Thyroid gland (tissue), 4 donors: ENCODE measurements around the gene AQP7. TPM values are rescaled to one million over a fixed set of nuclear protein-coding genes. Genes with fewer than 3 reads are reported as not detected.

ENCODE experiments used
- DNase-seq, 2 donors: peaks; one replicate each; pipeline ENCODE4 v3.0.0-alpha.2; 2019
- H3K27ac ChIP-seq, 3 donors: fragments of 200-600 bp; sonication (generic); 1 replicate in 2 of 3; 2 replicates in 1 of 3; pipeline ENCODE4 v1.5.1; 2016 to 2019; ENCODE audit warnings: mild to moderate bottlenecking in 1 of 3, moderate library complexity in 1 of 3
- H3K27me3 ChIP-seq: fragments of 200-600 bp; sonication (generic); one replicate; pipeline ENCODE4 v1.5.1; 2019
- H3K36me3 ChIP-seq, 2 donors: fragments of 200-600 bp; sonication (generic); one replicate each; pipeline ENCODE4 v1.5.1; 2016 to 2019
- H3K4me1 ChIP-seq, 2 donors: fragments of 200-600 bp; sonication (generic); one replicate each; pipeline ENCODE4 v1.5.1; 2017 to 2019
- H3K4me3 ChIP-seq, 3 donors: fragments of 200-600 bp; sonication (generic); replicated peaks in 1 of 3; 1 replicate in 2 of 3; 2 replicates in 1 of 3; pipeline ENCODE4 v1.5.1; 2016; ENCODE audit warnings: mild to moderate bottlenecking in 1 of 3
- H3K9me3 ChIP-seq: fragments of 200-600 bp; sonication (generic); one replicate; pipeline ENCODE4 v1.5.1; 2017
- POLR2A ChIP-seq, 2 donors: fragments of 450-650 bp; IDR thresholded peaks; one replicate each; pipeline ENCODE4 v1.6.1; 2017; ENCODE audit warnings: antibody characterized with exemption in 2 of 2, mild to moderate bottlenecking in 2 of 2, moderate library complexity in 1 of 2
- WGBS, 2 donors: methylation state at CpG; one replicate each; pipeline ENCODE4 v1.1.5; 2017; 5-methylcytosine and 5-hydroxymethylcytosine counted together
- intact Hi-C: fragments of 100-400 bp; cut with DNase I; formaldehyde crosslinking; loops from one replicate; pipeline ENCODE4 v1.15.1; 2023
- total RNA-seq, 4 donors: library from RNA; depleted of rRNA; stranded (reverse); fragments of >200 nt; gene quantifications; one replicate each; pipeline ENCODE4 v1.2.3, GENCODE V29; 2016
- TF ChIP-seq, protein P1 (sequence below), 6 experiments: fragments of 200-600 bp in 3 of 6; fragments of 450-650 bp in 3 of 6; sonication (generic) in 3 of 6; IDR thresholded peaks; one replicate each; pipeline ENCODE4 v1.5.1; 2016 to 2019; ENCODE audit warnings: antibody characterized with exemption in 6 of 6, mild to moderate bottlenecking in 2 of 6, inconsistent platforms in 1 of 6, moderate library complexity in 1 of 6

AQP7 gene
- total RNA-seq, 4 donors from 2014 or later, result 1.9 to 4.7 (median 2.5) TPM

DNA sequence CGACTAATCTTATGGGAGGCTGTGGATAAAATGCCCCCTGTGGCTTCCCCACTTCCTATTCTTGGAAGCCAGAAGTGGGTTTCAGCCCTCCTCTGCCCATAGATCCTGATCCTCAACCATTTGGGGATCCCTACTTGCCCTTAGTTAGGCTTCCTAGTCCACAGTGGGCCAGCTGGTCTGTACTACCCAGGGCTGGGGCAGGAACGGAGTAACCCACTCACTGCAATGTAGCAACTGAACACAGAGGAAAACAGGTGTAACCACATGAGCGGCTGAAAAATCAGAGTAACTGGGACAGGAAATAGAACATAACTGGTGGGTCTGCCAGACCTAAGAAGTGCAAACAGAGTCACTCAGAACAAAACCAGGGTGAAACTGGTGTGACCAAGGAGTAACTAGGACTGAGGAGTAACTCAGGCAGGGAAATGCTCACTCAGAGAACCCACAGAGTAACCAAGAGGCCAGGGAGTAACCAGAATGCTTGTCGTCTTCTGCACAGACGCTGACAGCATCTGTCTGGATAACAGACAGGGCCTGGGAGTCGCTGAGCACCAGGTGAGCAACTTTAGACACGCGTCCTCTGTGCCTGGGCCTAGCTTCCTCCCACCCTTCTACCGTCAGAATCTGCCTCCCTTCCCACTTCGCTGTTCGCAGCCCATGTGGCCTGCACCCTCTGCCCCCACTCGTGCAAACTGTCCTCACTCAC, 44.0 kb upstream of the AQP7 start:
- Histone ChIP-seq H3K27me3 (no peaks in the 10 kb centered on the region), H3K4me1 (peaks cover 3 to 30% of the 10 kb centered on the region in 2 donors), H3K36me3 (no peaks in the 10 kb centered on the region), H3K9me3 (no peaks in the 10 kb centered on the region), H3K4me3 (peak overlapping the region in 1 of 3 donors; percentile 30), H3K27ac (no peak overlapping the region)
- intact Hi-C loops, result no loop called here
- no peak for DNase-seq
- TF ChIP-seq, protein P1, sequence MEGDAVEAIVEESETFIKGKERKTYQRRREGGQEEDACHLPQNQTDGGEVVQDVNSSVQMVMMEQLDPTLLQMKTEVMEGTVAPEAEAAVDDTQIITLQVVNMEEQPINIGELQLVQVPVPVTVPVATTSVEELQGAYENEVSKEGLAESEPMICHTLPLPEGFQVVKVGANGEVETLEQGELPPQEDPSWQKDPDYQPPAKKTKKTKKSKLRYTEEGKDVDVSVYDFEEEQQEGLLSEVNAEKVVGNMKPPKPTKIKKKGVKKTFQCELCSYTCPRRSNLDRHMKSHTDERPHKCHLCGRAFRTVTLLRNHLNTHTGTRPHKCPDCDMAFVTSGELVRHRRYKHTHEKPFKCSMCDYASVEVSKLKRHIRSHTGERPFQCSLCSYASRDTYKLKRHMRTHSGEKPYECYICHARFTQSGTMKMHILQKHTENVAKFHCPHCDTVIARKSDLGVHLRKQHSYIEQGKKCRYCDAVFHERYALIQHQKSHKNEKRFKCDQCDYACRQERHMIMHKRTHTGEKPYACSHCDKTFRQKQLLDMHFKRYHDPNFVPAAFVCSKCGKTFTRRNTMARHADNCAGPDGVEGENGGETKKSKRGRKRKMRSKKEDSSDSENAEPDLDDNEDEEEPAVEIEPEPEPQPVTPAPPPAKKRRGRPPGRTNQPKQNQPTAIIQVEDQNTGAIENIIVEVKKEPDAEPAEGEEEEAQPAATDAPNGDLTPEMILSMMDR (IDR thresholded peaks at IDR 0.05), result no peak
- no peak for TF ChIP-seq POLR2A (IDR thresholded peaks at IDR 0.05)
- WGBS, 2 donors, result 78 to 80% methylated on average over 12 of the region's 12 CpGs

DNA sequence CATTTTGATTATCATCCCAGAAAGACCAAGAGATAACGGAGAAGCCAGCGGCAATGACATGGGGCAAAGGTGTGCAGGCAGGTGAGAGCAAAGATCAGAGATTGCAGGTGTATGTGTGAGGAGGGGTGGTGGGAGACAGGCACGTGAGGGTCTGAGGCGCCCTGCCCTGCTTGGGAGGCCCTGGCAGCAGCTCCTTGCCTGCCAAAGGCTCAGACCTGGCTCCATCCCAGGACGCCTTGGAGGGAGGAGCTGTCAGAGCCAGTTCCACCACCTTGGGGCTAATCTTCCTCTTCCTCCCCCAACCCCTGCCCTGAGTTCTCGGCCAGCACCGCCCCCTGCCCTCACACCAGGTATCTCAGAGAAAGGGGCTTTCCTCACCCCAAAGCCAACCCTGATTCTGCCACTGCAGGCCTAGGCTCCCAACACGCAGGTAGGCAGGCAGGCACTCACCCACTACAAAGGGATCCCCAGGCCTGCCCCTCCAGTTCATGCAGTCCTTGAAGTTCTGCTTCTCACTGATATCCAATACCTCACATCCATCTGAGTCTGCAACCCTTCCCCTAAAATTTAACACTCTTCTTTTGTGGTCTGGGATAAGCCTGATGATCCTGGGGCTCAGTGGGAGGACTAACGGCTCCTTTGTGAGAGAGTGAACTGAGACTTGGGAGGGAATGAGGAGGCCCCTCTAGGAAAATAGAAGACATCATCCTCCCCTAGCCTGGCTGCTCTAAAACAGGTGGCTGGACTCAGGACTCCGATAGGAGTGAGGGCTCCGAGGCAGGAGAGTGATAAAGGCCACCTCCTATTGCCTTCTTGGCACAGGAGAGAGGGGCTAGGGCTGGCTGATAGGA, 43.2 kb upstream of the AQP7 start:
- H3K36me3 ChIP-seq, result no peaks in the 10 kb centered on the region
- peaks cover 3 to 30% of the 10 kb centered on the region in 2 donors for H3K4me1 ChIP-seq
- WGBS, 2 donors, result 58 to 75% methylated on average over 11 of the region's 11 CpGs
- TF ChIP-seq, protein P1 (IDR thresholded peaks at IDR 0.05), result no peak
- no peak for TF ChIP-seq POLR2A (IDR thresholded peaks at IDR 0.05)
- intact Hi-C loops, result no loop called here
- H3K4me3 ChIP-seq, result no peak overlapping the region
- H3K27me3 ChIP-seq, result no peaks in the 10 kb centered on the region
- H3K27ac ChIP-seq, result no peak overlapping the region
- H3K9me3 ChIP-seq, result no peaks in the 10 kb centered on the region
- peak; percentile 78 to 82 for DNase-seq

DNA sequence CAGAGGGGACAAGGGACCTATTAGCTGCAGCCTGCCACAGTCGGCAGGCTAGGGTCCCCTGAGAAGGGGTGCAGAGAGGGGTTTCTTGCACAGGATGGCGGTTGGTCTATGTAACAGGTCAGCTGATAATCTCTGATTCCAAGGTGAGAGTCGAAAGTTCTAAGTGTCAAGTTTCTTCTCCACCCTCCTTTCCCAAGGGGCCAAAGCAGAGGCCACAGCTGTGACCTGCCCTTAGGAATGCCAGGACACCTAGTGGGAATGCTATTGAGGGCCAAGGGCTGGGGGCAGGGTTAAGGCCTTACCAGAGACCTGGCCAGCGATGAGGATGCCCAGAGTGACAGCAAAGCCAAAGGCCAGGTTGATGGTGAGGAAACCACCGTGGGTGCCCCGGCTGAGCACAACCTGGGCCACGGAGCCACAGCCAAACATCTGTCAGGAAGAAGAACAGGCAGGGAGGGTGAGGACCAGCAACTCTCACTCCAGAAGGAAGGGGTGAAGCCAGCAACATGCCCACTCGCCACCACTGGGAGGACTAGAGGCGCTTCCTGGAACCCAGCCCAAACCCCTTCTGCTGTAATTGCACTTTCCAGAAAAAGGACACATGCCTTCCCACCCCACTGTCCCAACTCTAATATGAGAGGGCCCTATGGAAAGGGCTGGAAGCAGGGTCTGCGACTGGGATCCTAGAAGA, 41.2 kb upstream of the AQP7 start:
- Histone ChIP-seq H3K4me1 (peaks cover 3 to 36% of the 10 kb centered on the region in 2 donors), H3K36me3 (no peaks in the 10 kb centered on the region), H3K4me3 (no peak overlapping the region), H3K27ac (no peak overlapping the region), H3K27me3 (no peaks in the 10 kb centered on the region), H3K9me3 (no peaks in the 10 kb centered on the region)
- no peak for DNase-seq
- TF ChIP-seq, protein P1 (IDR thresholded peaks at IDR 0.05), result no peak
- TF ChIP-seq POLR2A (IDR thresholded peaks at IDR 0.05), result no peak
- 89 to 91% methylated on average over 9 to 10 of the region's 10 CpGs for WGBS, 2 donors
- intact Hi-C loops, result no loop called here

DNA sequence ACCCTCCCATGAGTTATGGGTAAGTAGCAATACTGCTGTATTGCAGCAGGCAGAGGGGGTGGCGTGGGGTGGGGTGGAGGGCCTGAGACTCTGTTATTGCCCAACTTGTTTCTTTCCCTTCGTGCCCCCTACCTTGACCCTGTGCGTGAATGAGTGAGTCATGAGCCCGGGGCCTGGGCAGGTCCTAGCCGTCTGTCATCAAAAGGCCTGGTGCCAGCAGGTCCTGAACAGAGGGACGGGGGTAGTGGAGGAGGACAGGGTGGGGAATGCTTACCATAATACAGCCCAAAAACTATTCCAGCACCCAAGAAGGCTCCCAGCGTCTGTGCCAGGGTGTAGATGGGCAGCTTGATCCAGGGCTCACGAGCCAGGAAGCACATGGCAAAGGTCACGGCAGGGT, 40.7 kb upstream of the AQP7 start:
- no peaks in the 10 kb centered on the region for H3K36me3 ChIP-seq
- H3K4me1 ChIP-seq, result peaks cover 3 to 35% of the 10 kb centered on the region in 2 donors
- TF ChIP-seq, protein P1 (IDR thresholded peaks at IDR 0.05), result no peak
- TF ChIP-seq POLR2A (IDR thresholded peaks at IDR 0.05), result no peak
- no peak overlapping the region for H3K27ac ChIP-seq
- WGBS, 2 donors, result 84 to 95% methylated on average over 5 to 9 of the region's 9 CpGs
- no peaks in the 10 kb centered on the region for H3K27me3 ChIP-seq
- H3K9me3 ChIP-seq, result no peaks in the 10 kb centered on the region
- intact Hi-C loops, result no loop called here
- no peak overlapping the region for H3K4me3 ChIP-seq
- no peak for DNase-seq
